NOMO-1 treated with DMSO at 0.1 percent for 48 hours (cell line): ENCODE data around the gene CDH15.
"Not testable (repeated sequence)": the region's sequence is repeated elsewhere in the genome, so short reads cannot be mapped to it uniquely, and the experiment has no call there.

Experiments
- DNase-seq: peaks from one replicate; lab custom pipeline; 2025; ENCODE audit not compliant: unreplicated experiment; lab: John Stamatoyannopoulos, UW

CDH15 gene

GRCh38 chr16:89224665-89225064 is 53.1 kb downstream of the CDH15 start:
- DNase-seq = no peak

DNA sequence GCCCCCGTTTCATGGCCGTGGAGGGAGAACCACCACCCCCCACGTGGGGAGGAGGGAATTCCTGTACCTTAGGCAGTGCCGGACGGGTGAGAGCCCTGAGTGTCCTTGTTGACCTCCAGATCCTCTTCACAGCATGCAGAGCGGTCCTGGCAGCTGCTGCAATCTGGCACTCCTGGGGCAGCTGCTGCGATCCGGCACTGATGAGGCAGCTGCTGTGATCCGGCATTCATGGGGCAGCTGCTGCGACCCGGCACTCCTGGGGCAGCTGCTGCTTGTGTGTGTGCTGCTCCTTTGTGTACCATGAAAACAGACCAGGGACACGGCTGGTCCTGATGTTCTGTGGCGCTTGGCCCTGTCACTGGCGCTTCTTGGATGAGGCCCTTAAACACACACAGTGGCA is 58.7 kb downstream of the CDH15 start:
- no peak for DNase-seq

DNA sequence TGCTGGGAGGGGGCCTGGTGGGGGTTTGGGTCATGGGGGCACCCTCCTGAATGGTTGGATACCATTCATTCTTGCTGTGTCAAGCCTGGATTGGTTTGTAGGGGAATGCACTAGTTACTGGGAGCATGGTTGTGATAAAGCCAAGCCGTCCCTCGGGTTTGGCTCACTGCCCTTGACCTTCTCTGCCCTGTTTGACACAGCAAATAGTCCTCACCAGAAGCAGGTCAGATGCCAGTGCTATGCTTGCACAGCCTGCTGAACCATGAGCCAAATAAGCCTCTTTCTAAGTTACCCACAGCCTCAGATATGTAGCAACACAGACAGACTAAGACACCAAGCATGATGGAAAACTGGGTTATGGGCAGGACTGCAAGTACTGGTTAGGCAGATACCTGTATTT is 60.6 kb downstream of the CDH15 start:
- DNase-seq = no peak

- DNase-seq = peak; percentile 71
Observed at GRCh38 chr16:89233678-89234490, 62.3 kb downstream of the CDH15 start.

- DNase-seq = no peak
Observed at GRCh38 chr16:89237733-89238132, 66.2 kb downstream of the CDH15 start.

DNA sequence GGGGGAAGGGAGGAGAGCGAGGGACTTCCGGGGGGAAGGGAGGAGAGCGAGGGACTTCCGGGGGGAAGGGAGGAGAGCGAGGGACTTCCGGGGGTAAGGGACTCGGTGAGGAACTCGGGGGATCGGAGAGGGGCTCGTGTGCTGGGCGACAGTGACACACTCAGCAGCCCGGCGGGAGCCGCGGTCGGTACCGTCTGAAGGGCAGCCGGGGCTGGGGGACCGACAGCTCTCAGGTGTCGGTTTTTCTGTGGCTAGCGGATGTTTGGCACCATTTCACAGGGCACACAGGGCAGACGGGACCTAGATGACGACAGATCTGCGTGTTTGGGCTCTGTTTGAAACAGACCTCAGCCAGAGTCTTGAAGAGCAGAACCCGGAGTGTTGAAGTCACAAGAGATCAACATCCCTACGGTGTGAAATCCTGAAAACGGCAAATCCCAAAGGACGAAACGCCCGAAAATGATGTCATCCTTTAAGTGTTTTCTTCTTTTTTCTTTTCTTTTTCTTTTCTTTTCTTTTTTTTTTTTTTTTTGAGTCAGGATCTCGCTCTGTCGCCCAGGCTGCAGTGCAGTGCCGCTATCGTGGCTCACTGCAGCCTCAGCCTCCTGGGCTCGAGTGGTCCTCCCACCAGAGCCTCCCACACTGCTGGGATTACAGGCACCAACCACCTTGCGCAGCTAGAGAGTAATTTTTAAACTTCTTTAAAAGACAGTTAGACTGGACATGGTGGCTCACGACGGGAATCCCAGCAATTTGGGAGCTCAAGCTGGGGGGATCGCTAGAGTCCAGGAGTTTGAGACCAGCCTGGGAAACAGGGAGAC is 69.8 kb downstream of the CDH15 start:
- DNase-seq = peak; percentile 65

- no peak for DNase-seq
Observed at GRCh38 chr16:89242795-89243200, 71.2 kb downstream of the CDH15 start.

DNA sequence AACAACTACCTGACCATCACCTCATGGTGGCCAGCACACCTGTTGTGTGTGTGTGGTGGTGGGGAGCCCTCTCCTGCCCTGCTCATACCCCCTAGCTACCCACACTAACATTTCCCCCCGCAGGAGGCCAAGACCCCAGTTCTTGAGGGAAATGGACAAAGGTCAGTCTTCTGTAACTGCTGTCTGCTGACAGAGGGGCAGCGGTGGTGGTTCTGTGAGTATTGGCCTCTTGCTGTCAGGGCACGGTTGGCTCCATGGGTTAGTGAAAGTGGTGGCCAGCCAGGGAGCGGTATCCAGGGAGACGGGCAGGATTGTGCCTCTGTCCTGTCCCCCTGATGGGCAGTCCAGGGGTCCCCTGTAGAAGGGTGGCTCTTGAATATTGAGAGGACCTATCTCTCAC is 72.1 kb downstream of the CDH15 start:
- DNase-seq = no peak

DNA sequence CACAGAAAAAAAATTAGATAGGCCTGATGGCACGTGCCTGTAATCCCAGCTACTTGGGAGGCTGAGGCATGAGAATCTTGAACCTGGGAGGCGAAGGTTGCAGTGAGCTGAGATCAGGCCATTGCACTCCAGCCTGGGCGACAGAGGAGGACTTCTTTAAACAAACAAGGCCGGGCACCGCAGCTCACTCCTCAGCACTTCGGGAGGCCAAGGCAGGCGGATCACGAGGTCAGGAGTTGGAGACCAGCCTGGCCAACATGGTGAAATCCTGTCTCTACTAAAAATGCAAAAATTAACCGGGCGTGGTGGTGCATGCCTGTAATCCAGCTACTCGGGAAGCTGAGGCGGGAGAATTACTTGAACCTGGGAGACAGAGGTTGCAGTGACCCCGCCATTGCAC is 72.7 kb downstream of the CDH15 start:
- DNase-seq = not testable (repeated sequence)

GRCh38 chr16:89244754-89245153 is 73.2 kb downstream of the CDH15 start:
- DNase-seq = no peak
